Spinal cord (tissue), 4 donors: ENCODE results near the gene TMEM223. TPM values are rescaled to one million over a fixed set of nuclear protein-coding genes. Genes with fewer than 3 reads are reported as not detected.
A peak's percentile ranks its signal among the peaks of the same experiment; 100 is the strongest.

Source experiments
- polyA plus RNA-seq, 2 donors: library from polyadenylated mRNA; unstranded; fragments of 120-200 nt; gene quantifications; one replicate each; pipeline ENCODE4 v1.2.1, GENCODE V29; 2013; ENCODE audit not compliant: insufficient read length in 2 of 2
- small RNA-seq: library from RNA; depleted of rRNA; stranded (forward); fragments of <200 nt; gene quantifications from one replicate; pipeline ENCODE3, GENCODE V24; 2014; ENCODE audit warnings: low replicate concordance
- total RNA-seq, 2 donors: library from RNA; depleted of rRNA in 1 of 2; stranded (reverse); fragments of 120-200 nt in 1 of 2; fragments of >200 nt in 1 of 2; gene quantifications; one replicate each; pipeline versions ENCODE4 v1.2.3 to v1.2.4, GENCODE V29; 2013 to 2014

TMEM223 gene
- total and polyA plus RNA-seq, 4 donors = 12.3 to 25.5 (median 23.6) TPM

Small RNAs within 50 kb of the gene (small RNA-seq; reads per million reads assigned to genes)
- gene MIR6514 (0.67 reads per million, percentile 67 among the genes with 10 or more reads in this experiment), gene RNU6-118P (not detected)

Other genes starting within 250 kb of the TMEM223 start
Only the 30 nearest of the 31 such genes appear.
- 1,000 to 10,000 TPM in 1 of 2 donors, 100 to 1,000 TPM in 1; 887 to 2,089 TPM for gene EEF1G, start 218.1 kb downstream of the TMEM223 start, total RNA-seq
- gene EEF1G, start 218.1 kb downstream of the TMEM223 start, polyA plus RNA-seq = 1,000 to 10,000 TPM; 1,849 to 2,100 TPM
- 1 to 10 TPM; 4.3 to 9.0 TPM for gene TUT1, start 200.5 kb downstream of the TMEM223 start, total RNA-seq
- gene TUT1, start 200.5 kb downstream of the TMEM223 start, polyA plus RNA-seq = 10 to 100 TPM; 18.4 to 22.1 TPM
- gene MTA2, start 190.1 kb downstream of the TMEM223 start, total RNA-seq = 10 to 100 TPM; 72.9 to 88.0 TPM
- 10 to 100 TPM; 82.1 to 91.6 TPM for gene MTA2, start 190.1 kb downstream of the TMEM223 start, polyA plus RNA-seq
- 10 to 100 TPM; 10.5 to 30.2 TPM for gene EML3, start 179.2 kb downstream of the TMEM223 start, total RNA-seq
- 10 to 100 TPM; 30.3 to 46.3 TPM for gene EML3, start 179.2 kb downstream of the TMEM223 start, polyA plus RNA-seq
- gene ROM1, start 178.7 kb downstream of the TMEM223 start, total RNA-seq = 10 to 100 TPM in 1 of 2 donors, 1 to 10 TPM in 1; 4.8 to 11.9 TPM
- gene ROM1, start 178.7 kb downstream of the TMEM223 start, polyA plus RNA-seq = 10 to 100 TPM in 1 of 2 donors, 1 to 10 TPM in 1; 8.7 to 11.1 TPM
- 10 to 100 TPM; 26.6 to 40.5 TPM for gene B3GAT3, start 170.0 kb downstream of the TMEM223 start, total RNA-seq
- 10 to 100 TPM; 54.2 to 70.5 TPM for gene B3GAT3, start 170.0 kb downstream of the TMEM223 start, polyA plus RNA-seq
- 100 to 1,000 TPM; 119 to 161 TPM for gene GANAB, start 145.4 kb downstream of the TMEM223 start, total RNA-seq
- 100 to 1,000 TPM; 169 to 195 TPM for gene GANAB, start 145.4 kb downstream of the TMEM223 start, polyA plus RNA-seq
- 10 to 100 TPM; 12.0 to 14.3 TPM for gene INTS5, start 138.7 kb downstream of the TMEM223 start, total RNA-seq
- gene INTS5, start 138.7 kb downstream of the TMEM223 start, polyA plus RNA-seq = 10 to 100 TPM; 15.5 to 17.9 TPM
- gene C11orf98, start 126.8 kb downstream of the TMEM223 start, total RNA-seq = 10 to 100 TPM; 21.4 to 66.0 TPM
- 10 to 100 TPM; 61.9 to 63.5 TPM for gene C11orf98, start 126.8 kb downstream of the TMEM223 start, polyA plus RNA-seq
- 10 to 100 TPM in 1 of 2 donors, 1 to 10 TPM in 1; 6.0 to 13.7 TPM for gene CSKMT, start 126.7 kb downstream of the TMEM223 start, total RNA-seq
- 1 to 10 TPM; 8.1 to 9.6 TPM for gene CSKMT, start 126.7 kb downstream of the TMEM223 start, polyA plus RNA-seq
- 10 to 100 TPM in 1 of 2 donors, 1 to 10 TPM in 1; 5.4 to 15.2 TPM for gene UQCC3, start 120.3 kb downstream of the TMEM223 start, total RNA-seq
- gene UQCC3, start 120.3 kb downstream of the TMEM223 start, polyA plus RNA-seq = 10 to 100 TPM; 13.7 to 14.3 TPM
- gene LBHD1, start 119.7 kb downstream of the TMEM223 start, total RNA-seq = 1 to 10 TPM; 2.9 to 6.1 TPM
- gene LBHD1, start 119.7 kb downstream of the TMEM223 start, polyA plus RNA-seq = 10 to 100 TPM in 1 of 2 donors, 1 to 10 TPM in 1; 7.5 to 10.2 TPM
- gene UBXN1, start 112.9 kb downstream of the TMEM223 start, total RNA-seq = 10 to 100 TPM; 32.0 to 89.6 TPM
- 100 to 1,000 TPM; 141 to 148 TPM for gene UBXN1, start 112.9 kb downstream of the TMEM223 start, polyA plus RNA-seq
- gene LRRN4CL, start 102.5 kb downstream of the TMEM223 start, total RNA-seq = 10 to 100 TPM in 1 of 2 donors, 1 to 10 TPM in 1; 3.2 to 15.0 TPM
- gene LRRN4CL, start 102.5 kb downstream of the TMEM223 start, polyA plus RNA-seq = 1 to 10 TPM in 1 of 2 donors, under 1 TPM in 1; 0.40 to 3.2 TPM
- gene BSCL2, start 84.6 kb downstream of the TMEM223 start, total RNA-seq = 100 to 1,000 TPM; 147 to 179 TPM
- 100 to 1,000 TPM; 224 to 261 TPM for gene BSCL2, start 84.6 kb downstream of the TMEM223 start, polyA plus RNA-seq
- 10 to 100 TPM; 25.6 to 54.8 TPM for gene GNG3, start 84.3 kb downstream of the TMEM223 start, total RNA-seq
- 100 to 1,000 TPM; 288 to 295 TPM for gene GNG3, start 84.3 kb downstream of the TMEM223 start, polyA plus RNA-seq
- 10 to 100 TPM; 15.3 to 32.6 TPM for gene HNRNPUL2, start 64.5 kb downstream of the TMEM223 start, total RNA-seq
- gene HNRNPUL2, start 64.5 kb downstream of the TMEM223 start, polyA plus RNA-seq = 10 to 100 TPM; 62.8 to 69.3 TPM
- 10 to 100 TPM; 30.7 to 40.9 TPM for gene TTC9C, start 63.5 kb downstream of the TMEM223 start, total RNA-seq
- 10 to 100 TPM; 34.8 to 47.5 TPM for gene TTC9C, start 63.5 kb downstream of the TMEM223 start, polyA plus RNA-seq
- gene ZBTB3, start 37.8 kb downstream of the TMEM223 start, total RNA-seq = 10 to 100 TPM; 11.7 to 15.3 TPM
- gene ZBTB3, start 37.8 kb downstream of the TMEM223 start, polyA plus RNA-seq = 10 to 100 TPM in 1 of 2 donors, 1 to 10 TPM in 1; 6.8 to 11.6 TPM
- 100 to 1,000 TPM in 1 of 2 donors, 10 to 100 TPM in 1; 80.1 to 178 TPM for gene POLR2G, start 30.4 kb downstream of the TMEM223 start, total RNA-seq
- 100 to 1,000 TPM; 145 to 152 TPM for gene POLR2G, start 30.4 kb downstream of the TMEM223 start, polyA plus RNA-seq
- 10 to 100 TPM; 14.4 to 29.5 TPM for gene TAF6L, start 20.6 kb downstream of the TMEM223 start, total RNA-seq
- 10 to 100 TPM; 27.1 to 37.6 TPM for gene TAF6L, start 20.6 kb downstream of the TMEM223 start, polyA plus RNA-seq
- gene TMEM179B, start 4.6 kb downstream of the TMEM223 start, total RNA-seq = 10 to 100 TPM; 22.7 to 57.9 TPM
- gene TMEM179B, start 4.6 kb downstream of the TMEM223 start, polyA plus RNA-seq = 10 to 100 TPM; 44.0 to 57.2 TPM
- gene NXF1, start 13.4 kb upstream of the TMEM223 start, total RNA-seq = 10 to 100 TPM; 32.2 to 46.2 TPM
- 100 to 1,000 TPM in 1 of 2 donors, 10 to 100 TPM in 1; 89.7 to 106 TPM for gene NXF1, start 13.4 kb upstream of the TMEM223 start, polyA plus RNA-seq
- gene STX5, start 40.0 kb upstream of the TMEM223 start, total RNA-seq = 10 to 100 TPM; 31.1 to 40.8 TPM
- gene STX5, start 40.0 kb upstream of the TMEM223 start, polyA plus RNA-seq = 10 to 100 TPM; 46.0 to 48.5 TPM
- gene TEX54, start 40.8 kb upstream of the TMEM223 start, total RNA-seq = not detected
- under 1 TPM in 1 of 2 donors, not detected in 1; 0.57 TPM for gene TEX54, start 40.8 kb upstream of the TMEM223 start, polyA plus RNA-seq
- 10 to 100 TPM; 25.5 to 42.6 TPM for gene WDR74, start 47.6 kb upstream of the TMEM223 start, total RNA-seq
- gene WDR74, start 47.6 kb upstream of the TMEM223 start, polyA plus RNA-seq = 10 to 100 TPM; 34.4 to 45.5 TPM
- gene SLC3A2, start 88.9 kb upstream of the TMEM223 start, total RNA-seq = 100 to 1,000 TPM; 170 to 372 TPM
- gene SLC3A2, start 88.9 kb upstream of the TMEM223 start, polyA plus RNA-seq = 100 to 1,000 TPM; 180 to 243 TPM
- gene CHRM1, start 129.4 kb upstream of the TMEM223 start, total RNA-seq = 1 to 10 TPM in 1 of 2 donors, under 1 TPM in 1; 0.89 to 4.4 TPM
- 1 to 10 TPM; 1.2 to 3.1 TPM for gene CHRM1, start 129.4 kb upstream of the TMEM223 start, polyA plus RNA-seq
- gene SLC22A6, start 193.0 kb upstream of the TMEM223 start, total RNA-seq = 100 to 1,000 TPM in 1 of 2 donors, 10 to 100 TPM in 1; 25.0 to 340 TPM
- gene SLC22A6, start 193.0 kb upstream of the TMEM223 start, polyA plus RNA-seq = 10 to 100 TPM; 12.2 to 81.1 TPM
- gene SLC22A8, start 223.8 kb upstream of the TMEM223 start, total RNA-seq = 10 to 100 TPM; 13.3 to 95.5 TPM
- gene SLC22A8, start 223.8 kb upstream of the TMEM223 start, polyA plus RNA-seq = 10 to 100 TPM in 1 of 2 donors, under 1 TPM in 1; 0.46 to 44.7 TPM